Endothelial cell of umbilical vein (primary cell): ENCODE data around the gene EDEM3. TPM values are rescaled to one million over a fixed set of nuclear protein-coding genes. Genes with fewer than 3 reads are reported as not detected.

Experiments
- BruUV-seq: library from RNA; stranded (reverse); fragments of 400-500 nt; replicated peaks from 2 replicates; lab custom pipeline; 2021; lab: Mats Ljungman, UMichigan
- CTCF ChIA-PET: fragments of 300-600, 350-600 bp; sonication (Branson Sonifier 250); formaldehyde crosslinking; loops from one replicate; lab custom pipeline; 2021; ENCODE audit warnings: antibody characterized with exemption, inconsistent platforms; lab: Charles Lee
- POLR2A ChIA-PET: fragments of 300-600, 350-600 bp; sonication (Branson Sonifier 250); formaldehyde crosslinking; loops from one replicate; lab custom pipeline; 2021; ENCODE audit warnings: antibody characterized with exemption, inconsistent platforms; lab: Charles Lee
- DNase-seq: peaks from one replicate; pipeline ENCODE4 v3.0.0-alpha.2; 2011; ENCODE audit warnings: low read depth, low spot score
- FAIRE-seq: peaks from 2 replicates; lab custom pipeline; 2011; peaks lifted over from hg19 to GRCh38; lab: Jason Lieb, UNC
- H2AFZ ChIP-seq: 2 replicates; pipeline ENCODE4 v1.6.0; 2012; ENCODE audit warnings: low read depth, low read length, control low read depth, inconsistent platforms
- H3K27ac ChIP-seq: 2 replicates; pipeline ENCODE4 v1.5.1; 2011; ENCODE audit warnings: low read depth, mild to moderate bottlenecking, control low read depth, low read length, moderate library complexity; ENCODE audit not compliant: insufficient read depth
- H3K27me3 ChIP-seq, 2 experiments: 2 replicates each; pipeline versions ENCODE4 v1.6.0 to v1.6.1; 2011; ENCODE audit warnings: low read length in 2 of 2, mixed read lengths in 1 of 2; ENCODE audit not compliant: control insufficient read depth in 2 of 2, insufficient read depth in 2 of 2
- H3K36me3 ChIP-seq, 2 experiments: 2 replicates in 1 of 2; 3 replicates in 1 of 2; pipeline ENCODE4 v1.5.1; 2011; ENCODE audit warnings: low read length in 2 of 2, mild to moderate bottlenecking in 1 of 2, moderate library complexity in 1 of 2; ENCODE audit not compliant: control insufficient read depth in 2 of 2, insufficient read depth in 2 of 2; ENCODE audit errors: extremely low read depth in 1 of 2
- H3K4me1 ChIP-seq: 3 replicates; pipeline ENCODE4 v1.5.1; 2011; ENCODE audit warnings: mild to moderate bottlenecking, low read length; ENCODE audit not compliant: control insufficient read depth, insufficient read depth; ENCODE audit errors: extremely low read depth
- H3K4me2 ChIP-seq: 2 replicates; pipeline ENCODE4 v1.6.1; 2011; ENCODE audit warnings: low read length, control low read depth, mixed read lengths; ENCODE audit not compliant: insufficient read depth
- H3K4me3 ChIP-seq, 3 experiments: fragments of 200-600 bp in 1 of 3; sonication (generic), shearing (Covaris generic) in 1 of 3; replicated peaks in 1 of 3; 2 replicates each; pipeline ENCODE4 v1.5.1; 2011 to 2016; ENCODE audit warnings: control low read depth in 3 of 3, low read length in 3 of 3, mild to moderate bottlenecking in 2 of 3, inconsistent platforms in 1 of 3, low read depth in 1 of 3, moderate library complexity in 1 of 3; ENCODE audit not compliant: insufficient read depth in 1 of 3
- H3K79me2 ChIP-seq: 2 replicates; pipeline ENCODE4 v1.6.0; 2012; ENCODE audit warnings: low read length, inconsistent platforms; ENCODE audit not compliant: control insufficient read depth, insufficient read depth
- H3K9ac ChIP-seq: replicated peaks from 2 replicates; pipeline ENCODE3; 2011; ENCODE audit warnings: low read length, control low read depth; ENCODE audit not compliant: insufficient read depth; ENCODE audit errors: extremely low read depth
- H3K9me1 ChIP-seq: replicated peaks from 3 replicates; pipeline ENCODE4 v1.6.0; 2011; ENCODE audit warnings: mild to moderate bottlenecking, low read length; ENCODE audit not compliant: control insufficient read depth, insufficient read depth; ENCODE audit errors: extremely low read depth
- H3K9me3 ChIP-seq: replicated peaks from 2 replicates; pipeline ENCODE4 v1.5.1; 2012; ENCODE audit warnings: low read length, inconsistent platforms; ENCODE audit not compliant: control insufficient read depth, insufficient read depth
- H4K20me1 ChIP-seq: replicated peaks from 2 replicates; pipeline ENCODE3; 2011; ENCODE audit warnings: mild to moderate bottlenecking, low read length; ENCODE audit not compliant: control insufficient read depth, insufficient read depth; ENCODE audit errors: extremely low read depth
- CTCF ChIP-seq, 2 donors: IDR thresholded peaks; 1 replicate in 1 of 2; 2 replicates in 1 of 2; pipeline ENCODE4 v1.5.1; 2011; ENCODE audit warnings: low read length in 2 of 2, mild to moderate bottlenecking in 2 of 2, moderate library complexity in 2 of 2, control low read depth in 1 of 2, inconsistent platforms in 1 of 2, low read depth in 1 of 2; ENCODE audit not compliant: insufficient read depth in 1 of 2; ENCODE audit errors: extremely low read depth in 1 of 2
- EZH2 ChIP-seq: IDR thresholded peaks from 2 replicates; pipeline ENCODE4 v1.6.1; 2012; ENCODE audit warnings: borderline replicate concordance, low read depth, mild to moderate bottlenecking, moderate library complexity, low read length, inconsistent platforms; ENCODE audit not compliant: severe bottlenecking
- FOS ChIP-seq: IDR thresholded peaks from 2 replicates; pipeline ENCODE4 v1.6.1; 2011; ENCODE audit warnings: mild to moderate bottlenecking, low read length, moderate library complexity, borderline replicate concordance; ENCODE audit not compliant: insufficient read depth
- GATA2 ChIP-seq: IDR thresholded peaks from 2 replicates; pipeline ENCODE4 v1.7.0; 2011; ENCODE audit warnings: low read depth, mild to moderate bottlenecking, moderate library complexity, mixed read lengths, low read length; ENCODE audit not compliant: insufficient read length, insufficient read depth
- JUN ChIP-seq: IDR thresholded peaks from 2 replicates; pipeline ENCODE4 v1.6.1; 2011; ENCODE audit warnings: borderline replicate concordance, low read depth; ENCODE audit not compliant: insufficient read length, insufficient read depth
- MAX ChIP-seq: IDR thresholded peaks from 2 replicates; pipeline ENCODE4 v1.6.1; 2011; ENCODE audit not compliant: insufficient read depth, insufficient read length
- MYC ChIP-seq: IDR thresholded peaks from one replicate; pipeline ENCODE4 v1.6.1; 2011; ENCODE audit warnings: mild to moderate bottlenecking, low read depth, low read length
- POLR2A ChIP-seq: IDR thresholded peaks from 2 replicates; pipeline ENCODE4 v1.6.1; 2012; ENCODE audit warnings: low read depth, mild to moderate bottlenecking, control low read depth, low read length
- POLR2AphosphoS5 ChIP-seq: IDR thresholded peaks from 2 replicates; pipeline ENCODE4 v1.6.1; 2012; ENCODE audit warnings: low read depth, mild to moderate bottlenecking, control low read depth, low read length, moderate library complexity; ENCODE audit not compliant: insufficient read depth
- dilution Hi-C: fragments of 300-500 bp; cut with MboI; formaldehyde crosslinking; loops from one replicate; pipeline ENCODE4 v1.15.0; 2019; ENCODE audit warnings: low sequenced_read_pairs; ENCODE audit not compliant: extremely low pct_ligation_motif_present
- intact Hi-C: fragments of 100-400 bp; cut with micrococcal nuclease; formaldehyde crosslinking; loops from one replicate; pipeline ENCODE4 v1.10.0; 2022
- polyA plus RNA-seq, 4 experiments: library from polyadenylated mRNA; depleted of rRNA in 3 of 4; stranded (reverse) in 3 of 4; unstranded in 1 of 4; fragments of >200 nt; gene quantifications; 2 replicates each; pipeline versions ENCODE4 v1.2.1 to v1.2.3, GENCODE V29; 2011 to 2012; ENCODE audit warnings: missing spikeins in 1 of 4
- total RNA-seq: library from RNA; stranded (reverse); gene quantifications from 2 replicates; pipeline ENCODE4 v1.2.3, GENCODE V29; 2021

Gene EDEM3
- total and polyA plus RNA-seq, 2 donors (not counting 3 experiments of a cell fraction or from before 2014, with no cell fraction given), result 6.6 to 26.3 TPM

- ChIA-PET POLR2A (no interaction called here), CTCF (interaction anchor here (1.4 kb wide), 1 partner anchor 8 kb away, joined by 4 read pairs; no protein-coding TSS in a partner anchor)
- H3K9ac ChIP-seq, result no peak overlapping the region
- no TSS peak for BruUV-seq
- no peak for DNase-seq
- H3K4me3 ChIP-seq, result no peak overlapping the region
- H3K4me2 ChIP-seq, result no peak overlapping the region
- no peaks in the 10 kb centered on the region for H3K9me1 ChIP-seq
- no peak overlapping the region for H2AFZ ChIP-seq
- H3K27me3 ChIP-seq, result peaks cover 9 to 18% of the 10 kb centered on the region in 2 experiments
- H3K79me2 ChIP-seq, result no peaks in the 10 kb centered on the region
- H3K27ac ChIP-seq, result no peak overlapping the region
- TF ChIP-seq CTCF (IDR thresholded peaks at IDR 0.05; ENCODE audit: extremely low read depth in 1 of 2, insufficient read depth in 1 of 2, low read depth in 1 of 2, low read length in 2 of 2), result no peak
- TF ChIP-seq EZH2, result no peak
- no peak for TF ChIP-seq FOS
- TF ChIP-seq POLR2AphosphoS5, result no peak
- no peak for TF ChIP-seq JUN
- no peak for TF ChIP-seq MAX
- no peak for TF ChIP-seq MYC
- TF ChIP-seq GATA2, result no peak
- no peak for TF ChIP-seq POLR2A
- FAIRE-seq, result no peak
- H3K36me3 ChIP-seq, result no peaks in the 10 kb centered on the region
- dilution Hi-C loops (no loop called here), intact Hi-C loops (no loop called here)
- no peaks in the 10 kb centered on the region for H3K9me3 ChIP-seq
- no peaks in the 10 kb centered on the region for H4K20me1 ChIP-seq
- H3K4me1 ChIP-seq, result no peaks in the 10 kb centered on the region
These were observed 82.5 kb downstream of the EDEM3 start for GRCh38 chr1:184672013-184672726.
